WTC11 (cell line): ENCODE data around the gene RBFOX1. TPM values are rescaled to one million over a fixed set of nuclear protein-coding genes. Genes with fewer than 3 reads are reported as not detected.

ENCODE experiments used
- ATAC-seq: fragments of 200-7000 bp; cut with Tn5 transposase; 2 replicates; pipeline ENCODE4 v1.10.0; 2021; ENCODE audit warnings: mild to moderate bottlenecking, moderate library complexity
- CTCF ChIA-PET: fragments of 300-600 bp; sonication (Branson Sonifier 250); formaldehyde crosslinking; loops from one replicate; lab custom pipeline; 2021; ENCODE audit warnings: antibody characterized with exemption; lab: Charles Lee
- POLR2A ChIA-PET: fragments of 350-600 bp; sonication (Branson Sonifier 250); formaldehyde crosslinking; loops from one replicate; lab custom pipeline; 2021; ENCODE audit warnings: antibody characterized with exemption; lab: Charles Lee
- DNase-seq: peaks from one replicate; pipeline ENCODE4 v3.0.0; 2021; ENCODE audit warnings: low spot score
- H3K27ac Mint-ChIP-seq: 2 replicates; pipeline ENCODE4 v1.8.0; 2021; ENCODE audit warnings: mixed read lengths
- H3K27me3 Mint-ChIP-seq: 2 replicates; pipeline ENCODE4 v1.8.0; 2021; ENCODE audit warnings: low read depth, mild to moderate bottlenecking, moderate library complexity, mixed read lengths
- H3K36me3 Mint-ChIP-seq: 2 replicates; pipeline ENCODE4 v1.8.0; 2021; ENCODE audit warnings: mixed read lengths
- H3K4me1 Mint-ChIP-seq: 2 replicates; pipeline ENCODE4 v1.8.0; 2022; ENCODE audit warnings: mixed read lengths
- H3K4me3 Mint-ChIP-seq: 2 replicates; pipeline ENCODE4 v1.8.0; 2021; ENCODE audit warnings: mild to moderate bottlenecking, moderate library complexity, mixed read lengths
- H3K9me3 Mint-ChIP-seq: 2 replicates; pipeline ENCODE4 v1.8.0; 2021; ENCODE audit warnings: mixed read lengths
- AFF4 ChIP-seq: sonication (generic); formaldehyde crosslinking; IDR thresholded peaks from 2 replicates; pipeline ENCODE4 v1.8.1; 2023; ENCODE audit warnings: mild to moderate bottlenecking, missing genetic modification reagents, borderline replicate concordance
- FOXP4 ChIP-seq: sonication (generic); formaldehyde crosslinking; IDR thresholded peaks from 2 replicates; pipeline ENCODE4 v1.8.0; 2022; ENCODE audit warnings: mild to moderate bottlenecking, missing genetic modification reagents
- GTF2I ChIP-seq: fragments of 250-450 bp; sonication (Bioruptor Pico); conservative IDR thresholded peaks from 2 replicates; pipeline ENCODE4 v1.4.0; 2021; ENCODE audit warnings: mild to moderate bottlenecking
- KAT7 ChIP-seq: sonication (generic); formaldehyde crosslinking; IDR thresholded peaks from 2 replicates; pipeline ENCODE4 v1.8.1; 2023; ENCODE audit warnings: missing genetic modification reagents, mild to moderate bottlenecking, borderline replicate concordance
- MXD4 ChIP-seq: fragments of 250-450 bp; sonication (Bioruptor Pico); IDR thresholded peaks from 2 replicates; pipeline ENCODE4 v1.8.0; 2021; ENCODE audit warnings: mild to moderate bottlenecking, moderate library complexity, borderline replicate concordance
- NFATC4 ChIP-seq: fragments of 250-450 bp; sonication (Bioruptor Pico); IDR thresholded peaks from 2 replicates; pipeline ENCODE4 v1.9.0; 2021; ENCODE audit warnings: mild to moderate bottlenecking
- NFYB ChIP-seq: sonication (generic); formaldehyde crosslinking; conservative IDR thresholded peaks from 2 replicates; pipeline ENCODE4 v1.8.0; 2022; ENCODE audit warnings: low read depth, missing genetic modification reagents
- RELA ChIP-seq: sonication (generic); formaldehyde crosslinking; IDR thresholded peaks from 2 replicates; pipeline ENCODE4 v1.8.1; 2022; ENCODE audit warnings: missing genetic modification reagents, mild to moderate bottlenecking, borderline replicate concordance
- SMAD3 ChIP-seq: sonication (generic); formaldehyde crosslinking; IDR thresholded peaks from 2 replicates; pipeline ENCODE4 v1.8.0; 2022; ENCODE audit warnings: missing genetic modification reagents, mild to moderate bottlenecking, borderline replicate concordance
- USF2 ChIP-seq: sonication (generic); formaldehyde crosslinking; IDR thresholded peaks from 2 replicates; pipeline ENCODE4 v1.8.1; 2023; ENCODE audit warnings: mild to moderate bottlenecking, missing genetic modification reagents, moderate library complexity
- ZBTB21 ChIP-seq: sonication (generic); formaldehyde crosslinking; IDR thresholded peaks from 2 replicates; pipeline ENCODE4 v1.8.1; 2023; ENCODE audit warnings: mild to moderate bottlenecking, missing genetic modification reagents, borderline replicate concordance
- ZNF138 ChIP-seq: sonication (generic); formaldehyde crosslinking; conservative IDR thresholded peaks from 2 replicates; pipeline ENCODE4 v1.8.1; 2022; ENCODE audit warnings: mild to moderate bottlenecking, moderate library complexity, missing genetic modification reagents
- ZNF263 ChIP-seq: sonication (generic); formaldehyde crosslinking; IDR thresholded peaks from 2 replicates; pipeline ENCODE4 v1.8.1; 2022; ENCODE audit warnings: low read depth, mild to moderate bottlenecking, moderate library complexity, missing genetic modification reagents
- ZNF532 ChIP-seq: fragments of 250-450 bp; sonication (Bioruptor Pico); IDR thresholded peaks from 2 replicates; pipeline ENCODE4 v1.9.0; 2021; ENCODE audit warnings: mild to moderate bottlenecking, borderline replicate concordance
- ZNF671 ChIP-seq: fragments of 250-450 bp; sonication (Bioruptor Pico); IDR thresholded peaks from 2 replicates; pipeline ENCODE4 v1.8.0; 2021; ENCODE audit warnings: mild to moderate bottlenecking
- total RNA-seq: library from RNA; stranded (reverse); gene quantifications from 3 replicates; pipeline ENCODE4 v1.2.3, GENCODE V29; 2021
- TF ChIP-seq, protein P1 (sequence below): fragments of 250-450 bp; sonication (Bioruptor Pico); IDR thresholded peaks from 2 replicates; pipeline ENCODE4 v2.1.2; 2022; ENCODE audit warnings: mild to moderate bottlenecking, moderate library complexity
- TF ChIP-seq, protein P2 (sequence below): fragments of 250-450 bp; sonication (Bioruptor Pico); IDR thresholded peaks from 2 replicates; pipeline ENCODE4 v1.9.0; 2021; ENCODE audit warnings: moderate library complexity, mild to moderate bottlenecking, inconsistent platforms, borderline replicate concordance
- TF ChIP-seq, protein P3 (sequence below): sonication (generic); formaldehyde crosslinking; IDR thresholded peaks from 2 replicates; pipeline ENCODE4 v1.8.0; 2022; ENCODE audit warnings: mild to moderate bottlenecking, missing genetic modification reagents

RBFOX1 gene
- total RNA-seq, 1 experiment from 2014 or later, result 1.1 TPM

DNA sequence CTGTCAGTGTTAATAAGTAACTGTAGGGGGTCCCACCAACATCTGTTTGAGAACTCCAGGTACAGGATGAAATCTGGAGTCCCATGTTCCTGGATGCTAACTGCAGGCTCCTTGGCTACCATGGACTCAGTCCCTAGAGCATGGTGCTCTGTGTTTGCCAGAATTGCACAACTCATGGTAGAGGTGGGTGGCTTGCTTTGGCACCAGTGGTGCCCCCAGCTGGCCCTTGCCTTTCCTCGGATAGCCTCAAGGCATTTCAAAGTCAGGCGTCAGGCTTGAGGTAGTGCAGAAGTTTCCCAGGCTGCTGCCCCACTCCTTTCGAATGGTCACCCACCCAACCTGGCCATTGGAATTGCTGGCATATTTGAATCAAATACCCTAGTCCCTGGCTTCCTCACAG lies 179.9 kb downstream of the RBFOX1 start:
- Mint-ChIP-seq H3K27ac (no peak overlapping the region), H3K36me3 (peaks cover 37% of the 10 kb centered on the region), H3K9me3 (peaks cover 45% of the 10 kb centered on the region), H3K27me3 (no peaks in the 10 kb centered on the region), H3K4me3 (no peak overlapping the region), H3K4me1 (peaks cover 20% of the 10 kb centered on the region)
- CTCF ChIA-PET, result interaction anchor here (0.6 kb wide), 1 partner anchor 244 kb away, joined by 3 read pairs; no protein-coding TSS in a partner anchor
- ATAC-seq, result no peak
- no peak for TF ChIP-seq AFF4 (CRISPR knock-in tag)
- no peak for TF ChIP-seq ZBTB21 (CRISPR knock-in tag)
- TF ChIP-seq SMAD3 (CRISPR knock-in tag), result no peak
- TF ChIP-seq, protein P1, sequence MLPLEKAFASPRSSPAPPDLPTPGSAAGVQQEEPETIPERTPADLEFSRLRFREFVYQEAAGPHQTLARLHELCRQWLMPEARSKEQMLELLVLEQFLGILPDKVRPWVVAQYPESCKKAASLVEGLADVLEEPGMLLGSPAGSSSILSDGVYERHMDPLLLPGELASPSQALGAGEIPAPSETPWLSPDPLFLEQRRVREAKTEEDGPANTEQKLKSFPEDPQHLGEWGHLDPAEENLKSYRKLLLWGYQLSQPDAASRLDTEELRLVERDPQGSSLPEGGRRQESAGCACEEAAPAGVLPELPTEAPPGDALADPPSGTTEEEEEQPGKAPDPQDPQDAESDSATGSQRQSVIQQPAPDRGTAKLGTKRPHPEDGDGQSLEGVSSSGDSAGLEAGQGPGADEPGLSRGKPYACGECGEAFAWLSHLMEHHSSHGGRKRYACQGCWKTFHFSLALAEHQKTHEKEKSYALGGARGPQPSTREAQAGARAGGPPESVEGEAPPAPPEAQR (CRISPR knock-in tag), result no peak
- no peak for TF ChIP-seq ZNF138 (CRISPR knock-in tag)
- TF ChIP-seq NFATC4 (CRISPR knock-in tag), result no peak
- TF ChIP-seq KAT7 (CRISPR knock-in tag), result no peak
- no peak for TF ChIP-seq ZNF671 (CRISPR knock-in tag)
- TF ChIP-seq FOXP4, result no peak
- TF ChIP-seq ZNF263 (CRISPR knock-in tag), result no peak
- TF ChIP-seq ZNF532 (CRISPR knock-in tag), result no peak
- TF ChIP-seq MXD4 (CRISPR knock-in tag), result no peak
- no peak for TF ChIP-seq RELA
- TF ChIP-seq GTF2I (CRISPR knock-in tag), result no peak
- TF ChIP-seq USF2, result no peak
- TF ChIP-seq, protein P2, sequence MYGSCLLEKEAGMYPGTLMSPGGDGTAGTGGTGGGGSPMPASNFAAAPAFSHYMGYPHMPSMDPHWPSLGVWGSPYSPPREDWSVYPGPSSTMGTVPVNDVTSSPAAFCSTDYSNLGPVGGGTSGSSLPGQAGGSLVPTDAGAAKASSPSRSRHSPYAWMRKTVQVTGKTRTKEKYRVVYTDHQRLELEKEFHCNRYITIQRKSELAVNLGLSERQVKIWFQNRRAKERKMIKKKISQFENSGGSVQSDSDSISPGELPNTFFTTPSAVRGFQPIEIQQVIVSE (CRISPR knock-in tag), result no peak
- no peak for TF ChIP-seq NFYB
- TF ChIP-seq, protein P3, sequence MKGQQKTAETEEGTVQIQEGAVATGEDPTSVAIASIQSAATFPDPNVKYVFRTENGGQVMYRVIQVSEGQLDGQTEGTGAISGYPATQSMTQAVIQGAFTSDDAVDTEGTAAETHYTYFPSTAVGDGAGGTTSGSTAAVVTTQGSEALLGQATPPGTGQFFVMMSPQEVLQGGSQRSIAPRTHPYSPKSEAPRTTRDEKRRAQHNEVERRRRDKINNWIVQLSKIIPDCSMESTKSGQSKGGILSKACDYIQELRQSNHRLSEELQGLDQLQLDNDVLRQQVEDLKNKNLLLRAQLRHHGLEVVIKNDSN (CRISPR knock-in tag), result no peak
- POLR2A ChIA-PET, result no interaction called here
- DNase-seq, result no peak
